Measurements from ENCODE around the gene MCTP1. TPM values are rescaled to one million over a fixed set of nuclear protein-coding genes. Genes with fewer than 3 reads are reported as not detected.

Gene MCTP1
- total and polyA plus RNA-seq, 2 donors from 2014 or later = 1.4 to 19.3 TPM

GRCh38 chr5:95142145-95142544, 142.7 kb downstream of the MCTP1 start:
- H3K9ac ChIP-seq (ENCODE audit: low read length in 3 of 3) = no peak overlapping the region
- no peak overlapping the region for H3K27ac ChIP-seq (ENCODE audit: low read depth in 2 of 2, low read length in 2 of 2)
- H3K4me1 ChIP-seq (ENCODE audit: control insufficient read depth in 2 of 3, insufficient read depth in 2 of 3, low read depth in 1 of 3, low read length in 3 of 3) = no peaks in the 10 kb centered on the region
- DNase-seq (no peak), FAIRE-seq (no peak)
- intact Hi-C loops (cut with DNase I) = no loop called here
- H3K9me3 ChIP-seq (ENCODE audit: control insufficient read depth in 2 of 3, insufficient read depth in 1 of 3, low read length in 3 of 3) = no peaks in the 10 kb centered on the region
- H3K27me3 ChIP-seq (ENCODE audit: control insufficient read depth, insufficient read depth, low read length) = no peaks in the 10 kb centered on the region
- no peaks in the 10 kb centered on the region for H3K36me3 ChIP-seq (ENCODE audit: control insufficient read depth in 2 of 3, insufficient read depth in 3 of 3, low read length in 3 of 3)
- no peak overlapping the region for H3K4me3 ChIP-seq (ENCODE audit: low read length in 3 of 3)
- no peak for TF ChIP-seq CTCF (IDR thresholded peaks at IDR 0.05; ENCODE audit: borderline replicate concordance, extremely low read depth, insufficient read depth)

GRCh38 chr5:95141141-95141540, 143.8 kb downstream of the MCTP1 start:
- FAIRE-seq = no peak
- no peak for TF ChIP-seq CTCF (IDR thresholded peaks at IDR 0.05; ENCODE audit: borderline replicate concordance, extremely low read depth, insufficient read depth)
- H3K36me3 ChIP-seq (ENCODE audit: control insufficient read depth in 2 of 3, insufficient read depth in 3 of 3, low read length in 3 of 3) = no peaks in the 10 kb centered on the region
- H3K9me3 ChIP-seq (ENCODE audit: control insufficient read depth in 2 of 3, insufficient read depth in 1 of 3, low read length in 3 of 3) = no peaks in the 10 kb centered on the region
- no peak overlapping the region for H3K27ac ChIP-seq (ENCODE audit: low read depth in 2 of 2, low read length in 2 of 2)
- no peak overlapping the region for H3K9ac ChIP-seq (ENCODE audit: low read length in 3 of 3)
- H3K4me1 ChIP-seq (ENCODE audit: control insufficient read depth in 2 of 3, insufficient read depth in 2 of 3, low read depth in 1 of 3, low read length in 3 of 3) = no peaks in the 10 kb centered on the region
- H3K27me3 ChIP-seq (ENCODE audit: control insufficient read depth, insufficient read depth, low read length) = no peaks in the 10 kb centered on the region
- H3K4me3 ChIP-seq (ENCODE audit: low read length in 3 of 3) = no peak overlapping the region
- DNase-seq = no peak
- intact Hi-C loops (cut with DNase I) = no loop called here

GRCh38 chr5:95134326-95134725, 150.6 kb downstream of the MCTP1 start:
- DNase-seq (no peak), FAIRE-seq (no peak)
- Histone ChIP-seq H3K36me3 (ENCODE audit: control insufficient read depth in 2 of 3, insufficient read depth in 3 of 3, low read length in 3 of 3) (no peaks in the 10 kb centered on the region), H3K4me3 (ENCODE audit: low read length in 3 of 3) (no peak overlapping the region), H3K9me3 (ENCODE audit: control insufficient read depth in 2 of 3, insufficient read depth in 1 of 3, low read length in 3 of 3) (no peaks in the 10 kb centered on the region), H3K27ac (ENCODE audit: low read depth in 2 of 2, low read length in 2 of 2) (no peak overlapping the region), H3K4me1 (ENCODE audit: control insufficient read depth in 2 of 3, insufficient read depth in 2 of 3, low read depth in 1 of 3, low read length in 3 of 3) (no peaks in the 10 kb centered on the region), H3K9ac (ENCODE audit: low read length in 3 of 3) (no peak overlapping the region), H3K27me3 (ENCODE audit: control insufficient read depth, insufficient read depth, low read length) (no peaks in the 10 kb centered on the region)
- intact Hi-C loops (cut with DNase I) = no loop called here
- no peak for TF ChIP-seq CTCF (IDR thresholded peaks at IDR 0.05; ENCODE audit: borderline replicate concordance, extremely low read depth, insufficient read depth)

- no peaks in the 10 kb centered on the region for H3K4me1 ChIP-seq (ENCODE audit: control insufficient read depth in 2 of 3, insufficient read depth in 2 of 3, low read depth in 1 of 3, low read length in 3 of 3)
- no peak for TF ChIP-seq CTCF (IDR thresholded peaks at IDR 0.05; ENCODE audit: borderline replicate concordance, extremely low read depth, insufficient read depth)
- no peaks in the 10 kb centered on the region for H3K27me3 ChIP-seq (ENCODE audit: control insufficient read depth, insufficient read depth, low read length)
- H3K9ac ChIP-seq (ENCODE audit: low read length in 3 of 3) = no peak overlapping the region
- no peak overlapping the region for H3K4me3 ChIP-seq (ENCODE audit: low read length in 3 of 3)
- FAIRE-seq (no peak), DNase-seq (no peak)
- H3K36me3 ChIP-seq (ENCODE audit: control insufficient read depth in 2 of 3, insufficient read depth in 3 of 3, low read length in 3 of 3) = no peaks in the 10 kb centered on the region
- H3K27ac ChIP-seq (ENCODE audit: low read depth in 2 of 2, low read length in 2 of 2) = no peak overlapping the region
- intact Hi-C loops (cut with DNase I) = no loop called here
- no peaks in the 10 kb centered on the region for H3K9me3 ChIP-seq (ENCODE audit: control insufficient read depth in 2 of 3, insufficient read depth in 1 of 3, low read length in 3 of 3)
Measured at GRCh38 chr5:95132096-95132495, 152.8 kb downstream of the MCTP1 start.

Data from kidney (tissue), 14 donors.